ENCODE measurements around the gene PPM1H.

The PPM1H gene

GRCh38 chr12:62800707-62801400 lies 134.1 kb downstream of the PPM1H start:
- peaks cover 8% of the 10 kb centered on the region for H3K36me3 ChIP-seq
- H3K27ac ChIP-seq, result no peak overlapping the region
- no peaks in the 10 kb centered on the region for H3K27me3 ChIP-seq
- H3K4me3 ChIP-seq (ENCODE audit: low read depth in 1 of 2, low read length in 1 of 2), result no peak overlapping the region
- H3K9me3 ChIP-seq, result no peaks in the 10 kb centered on the region
- no peaks in the 10 kb centered on the region for H3K4me1 ChIP-seq (ENCODE audit: control insufficient read depth in 1 of 2, insufficient read depth in 1 of 2, low read depth in 1 of 2, low read length in 1 of 2)
- no peak for TF ChIP-seq CTCF (IDR thresholded peaks at IDR 0.05)

- no peaks in the 10 kb centered on the region for H3K27me3 ChIP-seq
- H3K36me3 ChIP-seq, result peaks cover 8% of the 10 kb centered on the region
- no peak for TF ChIP-seq CTCF (IDR thresholded peaks at IDR 0.05)
- H3K27ac ChIP-seq, result no peak overlapping the region
- no peak overlapping the region for H3K4me3 ChIP-seq (ENCODE audit: low read depth in 1 of 2, low read length in 1 of 2)
- H3K9me3 ChIP-seq, result no peaks in the 10 kb centered on the region
- H3K4me1 ChIP-seq (ENCODE audit: control insufficient read depth in 1 of 2, insufficient read depth in 1 of 2, low read depth in 1 of 2, low read length in 1 of 2), result no peaks in the 10 kb centered on the region
Measured at GRCh38 chr12:62799766-62800406, 135.1 kb downstream of the PPM1H start.

- Histone ChIP-seq H3K4me3 (ENCODE audit: low read depth in 1 of 2, low read length in 1 of 2) (no peak overlapping the region), H3K36me3 (peaks cover 8% of the 10 kb centered on the region)
- TF ChIP-seq CTCF (IDR thresholded peaks at IDR 0.05), result peak; percentile 79
Measured at GRCh38 chr12:62799126-62799736, 135.7 kb downstream of the PPM1H start.

GRCh38 chr12:62794218-62794583 lies 140.7 kb downstream of the PPM1H start:
- Histone ChIP-seq H3K36me3 (no peaks in the 10 kb centered on the region), H3K4me1 (ENCODE audit: control insufficient read depth in 1 of 2, insufficient read depth in 1 of 2, low read depth in 1 of 2, low read length in 1 of 2) (peaks cover 8 to 14% of the 10 kb centered on the region in 2 experiments), H3K9me3 (no peaks in the 10 kb centered on the region), H3K4me3 (ENCODE audit: low read depth in 1 of 2, low read length in 1 of 2) (no peak overlapping the region), H3K27ac (no peak overlapping the region), H3K27me3 (no peaks in the 10 kb centered on the region)
- no peak for TF ChIP-seq CTCF (IDR thresholded peaks at IDR 0.05)

More at GRCh38 chr12:62799126-62799736, 135.7 kb downstream of the PPM1H start:
- no peaks in the 10 kb centered on the region for H3K27me3 ChIP-seq
- H3K4me1 ChIP-seq (ENCODE audit: control insufficient read depth in 1 of 2, insufficient read depth in 1 of 2, low read depth in 1 of 2, low read length in 1 of 2), result no peaks in the 10 kb centered on the region
- no peaks in the 10 kb centered on the region for H3K9me3 ChIP-seq
- no peak overlapping the region for H3K27ac ChIP-seq

- H3K4me3 ChIP-seq (ENCODE audit: low read depth in 1 of 2, low read length in 1 of 2), result no peak overlapping the region
- H3K9me3 ChIP-seq, result no peaks in the 10 kb centered on the region
- H3K27ac ChIP-seq, result no peak overlapping the region
- no peaks in the 10 kb centered on the region for H3K27me3 ChIP-seq
- no peaks in the 10 kb centered on the region for H3K36me3 ChIP-seq
- TF ChIP-seq CTCF (IDR thresholded peaks at IDR 0.05), result peak; percentile 91
- H3K4me1 ChIP-seq (ENCODE audit: control insufficient read depth in 1 of 2, insufficient read depth in 1 of 2, low read depth in 1 of 2, low read length in 1 of 2), result peaks cover 8 to 14% of the 10 kb centered on the region in 2 experiments
Measured at GRCh38 chr12:62793256-62794217, 141.4 kb downstream of the PPM1H start.
